Esophagus squamous epithelium (tissue), 5 donors: ENCODE data around the gene PCDHA4. TPM values are rescaled to one million over a fixed set of nuclear protein-coding genes. Genes with fewer than 3 reads are reported as not detected.
"Not testable (repeated sequence)": the region's sequence is repeated elsewhere in the genome, so short reads cannot be mapped to it uniquely, and the experiment has no call there.

Source experiments
- DNase-seq: peaks from one replicate; lab custom pipeline; 2025; lab: John Stamatoyannopoulos, UW
- H3K27ac ChIP-seq, 4 donors: fragments of 200-600 bp; sonication (generic); one replicate each; pipeline ENCODE4 v1.5.1; 2016 to 2019; ENCODE audit warnings: mild to moderate bottlenecking in 1 of 4
- H3K27me3 ChIP-seq, 4 donors: fragments of 200-600 bp; sonication (generic); 1 replicate in 3 of 4; 2 replicates in 1 of 4; pipeline versions ENCODE4 v1.5.1 to v1.6.0; 2017 to 2021; ENCODE audit warnings: antibody characterized with exemption in 1 of 4
- H3K36me3 ChIP-seq, 3 donors: fragments of 200-600 bp; sonication (generic); one replicate each; pipeline ENCODE4 v1.5.1; 2016 to 2019
- H3K4me1 ChIP-seq, 3 donors: fragments of 200-600 bp; sonication (generic); one replicate each; pipeline ENCODE4 v1.5.1; 2017 to 2019
- H3K4me3 ChIP-seq, 4 donors: fragments of 200-600 bp; sonication (generic); 1 replicate in 3 of 4; 2 replicates in 1 of 4; pipeline ENCODE4 v1.5.1; 2016 to 2019; ENCODE audit warnings: mild to moderate bottlenecking in 2 of 4, moderate library complexity in 1 of 4
- H3K9me3 ChIP-seq, 3 donors: fragments of 200-600 bp; sonication (generic); one replicate each; pipeline ENCODE4 v1.5.1; 2016 to 2019
- POLR2A ChIP-seq, 4 donors: fragments of 450-650 bp; IDR thresholded peaks; one replicate each; pipeline ENCODE4 v1.6.1; 2017; ENCODE audit warnings: antibody characterized with exemption in 4 of 4, mild to moderate bottlenecking in 4 of 4, moderate library complexity in 3 of 4
- WGBS, 2 donors: methylation state at CpG; one replicate each; pipeline ENCODE4 v1.1.5; 2018; 5-methylcytosine and 5-hydroxymethylcytosine counted together
- intact Hi-C: fragments of 100-400 bp; cut with DNase I; formaldehyde crosslinking; loops from one replicate; pipeline ENCODE4 v1.15.0; 2022
- total RNA-seq, 4 donors: library from RNA; depleted of rRNA; stranded (reverse); fragments of >200 nt; gene quantifications; one replicate each; pipeline ENCODE4 v1.1.0, GENCODE V29; 2016
- TF ChIP-seq, protein P1 (sequence below), 6 experiments: fragments of 450-650 bp in 4 of 6; fragments of 200-600 bp in 2 of 6; sonication (generic) in 2 of 6; IDR thresholded peaks; one replicate each; pipeline ENCODE4 v1.5.1; 2016 to 2019; ENCODE audit warnings: antibody characterized with exemption in 6 of 6, mild to moderate bottlenecking in 4 of 6, moderate library complexity in 4 of 6
- donor health status: DM: yes; HTN: yes; CAD: no.

Gene PCDHA4
- total RNA-seq, 4 donors from 2014 or later = 0.18 to 0.38 (median 0.27) TPM

DNA sequence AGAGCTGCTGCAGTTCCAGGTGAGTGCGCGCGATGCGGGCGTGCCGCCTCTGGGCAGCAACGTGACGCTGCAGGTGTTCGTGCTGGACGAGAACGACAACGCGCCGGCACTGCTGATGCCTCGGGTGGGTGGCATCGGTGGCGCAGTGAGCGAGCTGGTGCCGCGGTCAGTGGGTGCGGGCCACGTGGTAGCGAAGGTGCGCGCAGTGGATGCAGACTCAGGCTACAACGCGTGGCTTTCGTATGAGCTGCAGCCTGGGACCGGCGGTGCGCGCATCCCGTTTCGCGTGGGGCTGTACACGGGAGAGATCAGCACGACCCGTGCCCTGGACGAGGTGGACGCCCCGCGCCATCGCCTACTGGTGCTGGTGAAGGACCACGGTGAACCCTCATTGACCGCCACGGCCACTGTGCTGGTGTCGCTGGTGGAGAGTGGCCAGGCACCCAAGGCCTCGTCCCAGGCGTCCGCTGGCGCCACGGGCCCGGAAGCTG lies 4.0 kb upstream of the PCDHA4 start:
- H3K27ac ChIP-seq = no peak overlapping the region
- TF ChIP-seq, protein P1, sequence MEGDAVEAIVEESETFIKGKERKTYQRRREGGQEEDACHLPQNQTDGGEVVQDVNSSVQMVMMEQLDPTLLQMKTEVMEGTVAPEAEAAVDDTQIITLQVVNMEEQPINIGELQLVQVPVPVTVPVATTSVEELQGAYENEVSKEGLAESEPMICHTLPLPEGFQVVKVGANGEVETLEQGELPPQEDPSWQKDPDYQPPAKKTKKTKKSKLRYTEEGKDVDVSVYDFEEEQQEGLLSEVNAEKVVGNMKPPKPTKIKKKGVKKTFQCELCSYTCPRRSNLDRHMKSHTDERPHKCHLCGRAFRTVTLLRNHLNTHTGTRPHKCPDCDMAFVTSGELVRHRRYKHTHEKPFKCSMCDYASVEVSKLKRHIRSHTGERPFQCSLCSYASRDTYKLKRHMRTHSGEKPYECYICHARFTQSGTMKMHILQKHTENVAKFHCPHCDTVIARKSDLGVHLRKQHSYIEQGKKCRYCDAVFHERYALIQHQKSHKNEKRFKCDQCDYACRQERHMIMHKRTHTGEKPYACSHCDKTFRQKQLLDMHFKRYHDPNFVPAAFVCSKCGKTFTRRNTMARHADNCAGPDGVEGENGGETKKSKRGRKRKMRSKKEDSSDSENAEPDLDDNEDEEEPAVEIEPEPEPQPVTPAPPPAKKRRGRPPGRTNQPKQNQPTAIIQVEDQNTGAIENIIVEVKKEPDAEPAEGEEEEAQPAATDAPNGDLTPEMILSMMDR (IDR thresholded peaks at IDR 0.05) = no peak
- TF ChIP-seq POLR2A (IDR thresholded peaks at IDR 0.05) = no peak
- H3K4me1 ChIP-seq = no peaks in the 10 kb centered on the region
- intact Hi-C loops = no loop called here
- H3K27me3 ChIP-seq = peaks cover 0 to 31% (median 0%) of the 10 kb centered on the region in 4 donors
- peaks cover 0 to 40% (median 26%) of the 10 kb centered on the region in 3 donors for H3K9me3 ChIP-seq
- no peak for DNase-seq
- no peak overlapping the region for H3K4me3 ChIP-seq
- H3K36me3 ChIP-seq = no peaks in the 10 kb centered on the region
- whole genome bisulfite sequencing, 2 donors = 61 to 77% methylated on average over 6 to 29 of the region's 53 CpGs

DNA sequence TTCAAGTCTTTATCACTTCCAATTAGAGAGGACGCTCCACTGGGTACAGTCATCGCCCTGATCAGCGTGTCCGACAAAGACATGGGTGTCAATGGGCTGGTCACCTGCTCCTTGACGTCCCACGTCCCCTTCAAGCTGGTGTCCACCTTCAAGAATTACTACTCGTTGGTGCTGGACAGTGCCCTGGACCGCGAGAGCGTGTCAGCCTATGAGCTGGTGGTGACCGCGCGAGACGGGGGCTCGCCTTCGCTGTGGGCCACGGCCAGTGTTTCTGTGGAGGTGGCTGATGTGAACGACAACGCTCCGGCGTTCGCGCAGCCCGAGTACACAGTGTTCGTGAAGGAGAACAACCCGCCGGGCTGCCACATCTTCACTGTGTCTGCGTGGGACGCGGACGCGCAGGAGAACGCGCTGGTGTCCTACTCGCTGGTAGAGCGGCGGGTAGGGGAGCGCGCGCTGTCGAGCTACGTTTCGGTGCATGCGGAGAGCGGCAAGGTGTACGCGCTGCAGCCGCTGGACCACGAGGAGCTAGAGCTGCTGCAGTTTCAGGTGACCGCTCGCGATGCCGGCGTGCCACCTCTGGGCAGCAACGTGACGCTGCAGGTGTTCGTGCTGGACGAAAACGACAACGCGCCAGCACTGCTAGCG lies 1.5 kb downstream of the PCDHA4 start:
- H3K27ac ChIP-seq, DNase-seq, H3K4me3 ChIP-seq, H3K36me3 ChIP-seq, H3K4me1 ChIP-seq, intact Hi-C loops: not testable (repeated sequence)
- WGBS, 2 donors = 70 to 75% methylated on average over 5 to 52 of the region's 62 CpGs
- peaks cover 0 to 10% (median 0%) of the 10 kb centered on the region in 4 donors for H3K27me3 ChIP-seq
- H3K9me3 ChIP-seq = peaks cover 0 to 34% (median 11%) of the 10 kb centered on the region in 3 donors

DNA sequence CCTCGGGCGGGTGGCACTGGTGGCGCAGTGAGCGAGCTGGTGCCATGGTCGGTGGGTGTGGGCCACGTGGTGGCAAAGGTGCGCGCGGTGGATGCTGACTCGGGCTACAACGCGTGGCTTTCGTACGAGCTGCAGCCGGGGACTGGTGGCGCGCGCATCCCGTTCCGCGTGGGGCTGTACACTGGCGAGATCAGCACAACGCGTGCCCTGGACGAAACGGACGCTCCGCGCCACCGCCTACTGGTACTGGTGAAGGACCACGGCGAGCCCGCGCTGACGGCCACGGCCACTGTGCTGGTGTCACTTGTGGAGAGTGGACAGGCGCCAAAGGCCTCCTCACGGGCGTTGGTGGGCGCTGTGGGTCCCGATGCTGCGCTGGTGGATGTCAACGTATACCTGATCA lies 2.0 kb downstream of the PCDHA4 start:
- no peaks in the 10 kb centered on the region for H3K4me1 ChIP-seq
- WGBS, 2 donors = 76 to 96% methylated on average over 5 to 6 of the region's 43 CpGs
- no peaks in the 10 kb centered on the region for H3K36me3 ChIP-seq
- TF ChIP-seq, protein P1 (IDR thresholded peaks at IDR 0.05) = no peak
- TF ChIP-seq POLR2A (IDR thresholded peaks at IDR 0.05) = no peak
- H3K27me3 ChIP-seq = peaks cover 0 to 10% (median 0%) of the 10 kb centered on the region in 4 donors
- intact Hi-C loops = no loop called here
- H3K27ac ChIP-seq = no peak overlapping the region
- H3K4me3 ChIP-seq = no peak overlapping the region
- peaks cover 0 to 32% (median 9%) of the 10 kb centered on the region in 3 donors for H3K9me3 ChIP-seq
- DNase-seq = no peak

DNA sequence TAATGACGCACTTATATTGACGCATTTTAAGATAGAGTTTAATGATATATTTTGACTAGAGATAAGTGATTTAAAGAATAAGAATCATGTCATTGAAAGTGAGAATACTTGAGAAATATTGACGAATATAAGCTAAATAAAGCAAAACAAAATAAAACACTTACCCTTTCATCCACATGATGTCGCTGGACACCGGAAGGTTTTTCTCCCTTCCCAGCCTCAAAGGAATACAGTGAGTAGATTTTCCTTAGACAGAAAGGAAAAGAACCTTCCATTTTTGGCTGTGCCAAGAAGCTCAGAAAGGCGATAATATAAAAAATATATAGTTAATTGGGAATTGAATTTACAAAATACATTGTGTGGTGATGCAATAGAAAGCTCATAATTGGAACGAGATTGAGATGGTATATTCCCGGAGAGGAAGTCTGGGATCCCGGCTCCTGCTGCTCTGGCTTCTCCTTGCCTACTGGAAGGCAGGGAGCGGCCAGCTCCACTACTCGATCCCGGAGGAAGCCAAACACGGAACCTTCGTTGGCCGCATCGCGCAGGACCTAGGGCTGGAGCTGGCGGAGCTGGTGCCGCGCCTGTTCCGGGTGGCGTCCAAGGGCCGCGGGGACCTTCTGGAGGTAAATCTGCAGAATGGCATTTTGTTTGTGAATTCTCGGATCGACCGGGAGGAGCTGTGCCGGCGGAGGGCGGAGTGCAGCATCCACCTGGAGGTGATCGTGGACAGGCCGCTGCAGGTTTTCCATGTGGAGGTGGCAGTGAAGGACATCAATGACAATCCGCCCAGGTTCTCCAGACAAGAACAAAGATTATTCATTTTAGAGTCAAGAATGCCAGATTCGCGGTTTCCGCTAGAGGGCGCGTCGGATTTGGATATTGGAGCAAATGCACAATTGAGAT lies 14.8 kb downstream of the PCDHA4 start, which contains the start of gene PCDHA5:
PCDHA5 (plus strand) TSS at position 239 of the 906 bp plus-strand sequence.
- intact Hi-C loops = no loop called here
- TF ChIP-seq, protein P1 (IDR thresholded peaks at IDR 0.05) = peak in 1 of 6 experiments; percentile 34
- TF ChIP-seq POLR2A (IDR thresholded peaks at IDR 0.05) = no peak
- DNase-seq = no peak
- Histone ChIP-seq H3K9me3 (peaks cover 0 to 31% (median 23%) of the 10 kb centered on the region in 3 donors), H3K27ac (no peak within 1 kb of the TSS), H3K4me3 (no peak within 1 kb of the TSS), H3K4me1 (no peaks in the 10 kb centered on the region), H3K36me3 (no peaks in the 10 kb centered on the region), H3K27me3 (peaks cover 0 to 29% (median 0%) of the 10 kb centered on the region in 4 donors)
- 28 to 45% methylated on average over 22 to 24 of the region's 39 CpGs for WGBS, 2 donors

DNA sequence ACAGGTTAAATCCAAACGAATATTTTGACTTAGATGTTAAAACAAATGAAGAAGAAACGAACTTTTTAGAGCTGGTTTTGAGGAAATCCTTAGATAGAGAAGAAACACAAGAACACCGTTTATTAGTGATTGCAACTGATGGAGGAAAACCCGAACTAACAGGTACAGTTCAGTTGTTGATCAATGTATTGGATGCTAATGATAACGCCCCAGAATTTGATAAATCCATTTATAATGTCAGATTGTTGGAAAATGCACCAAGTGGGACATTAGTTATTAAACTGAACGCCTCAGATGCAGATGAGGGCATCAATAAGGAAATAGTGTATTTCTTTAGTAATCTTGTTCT lies 15.4 kb downstream of the PCDHA4 start:
- H3K9me3 ChIP-seq = peaks cover 0 to 31% (median 23%) of the 10 kb centered on the region in 3 donors
- peaks cover 0 to 33% (median 0%) of the 10 kb centered on the region in 4 donors for H3K27me3 ChIP-seq
- no peak for DNase-seq
- no peak overlapping the region for H3K4me3 ChIP-seq
- intact Hi-C loops = no loop called here
- H3K4me1 ChIP-seq = no peaks in the 10 kb centered on the region
- no peaks in the 10 kb centered on the region for H3K36me3 ChIP-seq
- WGBS, 2 donors = 20 to 32% methylated on average over 6 of the region's 6 CpGs
- TF ChIP-seq POLR2A (IDR thresholded peaks at IDR 0.05) = no peak
- TF ChIP-seq, protein P1 (IDR thresholded peaks at IDR 0.05) = no peak
- H3K27ac ChIP-seq = no peak overlapping the region

DNA sequence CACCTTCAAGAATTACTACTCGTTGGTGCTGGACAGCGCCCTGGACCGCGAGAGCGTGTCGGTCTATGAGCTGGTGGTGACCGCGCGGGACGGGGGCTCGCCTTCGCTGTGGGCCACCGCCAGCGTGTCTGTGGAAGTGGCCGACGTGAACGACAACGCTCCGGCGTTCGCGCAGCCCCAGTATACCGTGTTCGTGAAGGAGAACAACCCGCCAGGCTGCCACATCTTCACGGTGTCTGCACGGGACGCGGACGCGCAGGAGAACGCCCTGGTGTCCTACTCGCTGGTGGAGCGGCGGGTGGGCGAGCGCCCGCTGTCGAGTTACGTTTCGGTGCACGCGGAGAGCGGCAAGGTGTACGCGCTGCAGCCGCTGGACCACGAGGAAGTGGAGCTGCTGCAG lies 16.1 kb downstream of the PCDHA4 start:
- H3K27ac ChIP-seq, DNase-seq, intact Hi-C loops, H3K4me3 ChIP-seq, H3K4me1 ChIP-seq, H3K36me3 ChIP-seq: not testable (repeated sequence)
- Histone ChIP-seq H3K27me3 (peaks cover 0 to 40% (median 0%) of the 10 kb centered on the region in 4 donors), H3K9me3 (peaks cover 0 to 35% (median 28%) of the 10 kb centered on the region in 3 donors)
- 63 to 78% methylated on average over 22 to 29 of the region's 48 CpGs for WGBS, 2 donors
